ENCODE results near the gene ZNF281.

DNA sequence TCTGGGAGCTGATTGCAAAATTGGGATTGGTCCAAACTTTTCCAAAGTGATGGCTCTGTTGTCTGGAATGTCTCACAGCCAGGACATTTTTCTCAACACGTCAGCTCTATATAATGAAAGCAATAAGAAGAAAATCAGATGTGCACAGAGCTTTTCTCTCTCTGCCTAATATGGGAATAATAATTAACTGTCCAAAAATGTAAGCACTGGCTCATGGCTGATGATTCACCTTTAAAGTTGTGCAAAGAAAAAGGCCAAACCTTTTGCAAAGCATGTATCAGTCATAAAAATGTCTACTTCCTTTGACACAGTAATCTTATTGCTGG, 30.4 kb downstream of the ZNF281 start:
- TF ChIP-seq POLR2A (IDR thresholded peaks at IDR 0.05; ENCODE audit: low read length) (no peak), GATA1 (IDR thresholded peaks at IDR 0.05; ENCODE audit: low read depth, low read length) (no peak)
